Measurements from ENCODE around the gene LST1. TPM values are rescaled to one million over a fixed set of nuclear protein-coding genes. Genes with fewer than 3 reads are reported as not detected.

Gene LST1
- total and polyA plus RNA-seq, 2 donors (not counting 1 experiment from before 2014, with no cell fraction given) = 7.4 to 30.5 TPM

DNA sequence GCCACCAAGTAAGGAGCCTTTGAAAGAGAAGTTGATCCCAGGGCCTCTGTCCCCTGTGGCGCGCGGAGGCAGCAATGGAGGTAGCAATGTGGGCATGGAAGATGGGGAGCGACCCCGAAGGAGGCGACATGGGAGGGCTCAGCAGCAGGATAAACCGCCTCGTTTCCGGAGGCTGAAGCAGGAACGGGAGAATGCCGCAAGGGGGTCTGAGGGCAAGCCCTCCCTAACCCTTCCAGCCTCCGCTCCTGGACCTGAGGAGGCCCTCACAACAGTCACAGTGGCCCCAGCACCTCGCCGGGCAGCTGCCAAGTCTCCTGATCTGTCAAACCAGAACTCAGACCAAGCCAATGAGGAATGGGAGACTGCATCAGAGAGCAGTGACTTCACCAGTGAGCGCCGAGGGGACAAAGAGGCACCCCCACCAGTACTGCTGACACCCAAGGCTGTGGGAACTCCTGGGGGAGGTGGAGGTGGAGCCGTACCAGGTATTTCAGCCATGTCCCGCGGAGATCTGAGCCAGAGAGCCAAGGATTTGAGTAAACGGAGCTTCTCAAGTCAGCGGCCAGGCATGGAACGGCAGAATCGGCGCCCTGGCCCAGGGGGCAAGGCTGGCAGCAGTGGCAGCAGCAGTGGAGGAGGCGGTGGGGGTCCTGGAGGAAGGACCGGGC lies 46.3 kb downstream of the LST1 start:
- ChIA-PET POLR2A (no interaction called here), CTCF (interaction anchor here (0.9 kb wide), 1 partner anchor 8 kb away, joined by 3 read pairs; no protein-coding TSS in a partner anchor)
- Mint-ChIP-seq H3K9me3 (ENCODE audit: insufficient read depth) (no peaks in the 10 kb centered on the region), H3K27me3 (no peaks in the 10 kb centered on the region), H3K4me3 (no peak overlapping the region), H3K27ac (no peak overlapping the region), H3K4me1 (no peaks in the 10 kb centered on the region)
- Histone ChIP-seq H3K79me2 (ENCODE audit: control insufficient read depth, insufficient read depth, low read length) (peaks cover 6% of the 10 kb centered on the region), H3K4me1 (ENCODE audit: control insufficient read depth in 2 of 2, insufficient read depth in 2 of 2, low read length in 2 of 2) (no peaks in the 10 kb centered on the region), H3K4me3 (ENCODE audit: control extremely low read depth in 1 of 5, extremely low read depth in 1 of 5, insufficient read depth in 1 of 5, low read depth in 2 of 5, low read length in 4 of 5) (no peak overlapping the region), H4K20me1 (ENCODE audit: control insufficient read depth, insufficient read depth, low read length, poor library complexity, severe bottlenecking) (peaks cover 45% of the 10 kb centered on the region), H3K4me2 (replicated peaks; ENCODE audit: low read depth, low read length, poor library complexity, severe bottlenecking) (no peak overlapping the region), H3K9me3 (ENCODE audit: control extremely low read depth in 1 of 3, control insufficient read depth in 2 of 3, insufficient read depth in 1 of 3, low read length in 2 of 3) (no peaks in the 10 kb centered on the region), H3K27ac (ENCODE audit: low read length in 2 of 2) (no peak overlapping the region), H2AFZ (ENCODE audit: insufficient read depth, low read depth, low read length, poor library complexity, severe bottlenecking) (no peak overlapping the region), H3K9ac (ENCODE audit: low read length) (no peak overlapping the region), H3K36me3 (replicated peaks in 1 of 2; ENCODE audit: control extremely low read depth in 1 of 2, control insufficient read depth in 1 of 2, extremely low read depth in 1 of 2, insufficient read depth in 2 of 2, low read length in 1 of 2) (peaks cover 3 to 91% of the 10 kb centered on the region in 2 experiments), H3K27me3 (replicated peaks in 1 of 4; ENCODE audit: control extremely low read depth in 1 of 4, control insufficient read depth in 3 of 4, insufficient read depth in 4 of 4, low read length in 3 of 4) (no peaks in the 10 kb centered on the region)
- TF ChIP-seq EZH2 (IDR thresholded peaks at IDR 0.05; ENCODE audit: borderline replicate concordance, insufficient read depth, low read depth, low read length, poor library complexity, severe bottlenecking) = no peak
- no peak for TF ChIP-seq CTCF (IDR thresholded peaks at IDR 0.05)
- ATAC-seq (ENCODE audit: low read depth) = no peak
- intact Hi-C loops (cut with micrococcal nuclease) = no loop called here
- DNase-seq = no peak
- 97% methylated on average over 26 of the region's 26 CpGs for WGBS (ENCODE audit: insufficient coverage)

- Histone ChIP-seq H3K27ac (ENCODE audit: low read length in 2 of 2) (no peak overlapping the region), H2AFZ (ENCODE audit: insufficient read depth, low read depth, low read length, poor library complexity, severe bottlenecking) (no peak overlapping the region), H3K9ac (ENCODE audit: low read length) (no peak overlapping the region), H3K27me3 (replicated peaks in 1 of 4; ENCODE audit: control extremely low read depth in 1 of 4, control insufficient read depth in 3 of 4, insufficient read depth in 4 of 4, low read length in 3 of 4) (no peaks in the 10 kb centered on the region), H4K20me1 (ENCODE audit: control insufficient read depth, insufficient read depth, low read length, poor library complexity, severe bottlenecking) (peaks cover 39% of the 10 kb centered on the region), H3K4me3 (ENCODE audit: control extremely low read depth in 1 of 5, extremely low read depth in 1 of 5, insufficient read depth in 1 of 5, low read depth in 2 of 5, low read length in 4 of 5) (no peak overlapping the region), H3K36me3 (replicated peaks in 1 of 2; ENCODE audit: control extremely low read depth in 1 of 2, control insufficient read depth in 1 of 2, extremely low read depth in 1 of 2, insufficient read depth in 2 of 2, low read length in 1 of 2) (peaks cover 7 to 84% of the 10 kb centered on the region in 2 experiments), H3K9me3 (ENCODE audit: control extremely low read depth in 1 of 3, control insufficient read depth in 2 of 3, insufficient read depth in 1 of 3, low read length in 2 of 3) (no peaks in the 10 kb centered on the region), H3K4me1 (ENCODE audit: control insufficient read depth in 2 of 2, insufficient read depth in 2 of 2, low read length in 2 of 2) (no peaks in the 10 kb centered on the region), H3K79me2 (ENCODE audit: control insufficient read depth, insufficient read depth, low read length) (peaks cover 6% of the 10 kb centered on the region), H3K4me2 (replicated peaks; ENCODE audit: low read depth, low read length, poor library complexity, severe bottlenecking) (no peak overlapping the region)
- ATAC-seq (ENCODE audit: low read depth) (no peak), DNase-seq (no peak)
- CTCF ChIA-PET = interaction anchor here (1.4 kb wide), 1 partner anchor 82 kb away, joined by 4 read pairs; no protein-coding TSS in a partner anchor
- Mint-ChIP-seq H3K4me1 (no peaks in the 10 kb centered on the region), H3K9me3 (ENCODE audit: insufficient read depth) (no peaks in the 10 kb centered on the region), H3K27ac (no peak overlapping the region), H3K4me3 (no peak overlapping the region), H3K27me3 (no peaks in the 10 kb centered on the region)
- intact Hi-C loops (cut with micrococcal nuclease) = no loop called here
- no peak for TF ChIP-seq CTCF (IDR thresholded peaks at IDR 0.05)
- no peak for TF ChIP-seq EZH2 (IDR thresholded peaks at IDR 0.05; ENCODE audit: borderline replicate concordance, insufficient read depth, low read depth, low read length, poor library complexity, severe bottlenecking)
- 100% methylated on average over 3 of the region's 7 CpGs for WGBS (ENCODE audit: insufficient coverage)
- POLR2A ChIA-PET = interaction anchor here (2.0 kb wide), 1 partner anchor 19 kb away, joined by 6 read pairs; the partner anchor contains the start of gene BAG6
Measured at GRCh38 chr6:31633447-31633846, 47.4 kb downstream of the LST1 start.

Measured in B cell (primary cell).